Cardiac septum (tissue), 1 donor: Measurements from ENCODE around the gene SYNE2. TPM values are rescaled to one million over a fixed set of nuclear protein-coding genes. Genes with fewer than 3 reads are reported as not detected.
"Not testable (repeated sequence)": the region's sequence is repeated elsewhere in the genome, so short reads cannot be mapped to it uniquely, and the experiment has no call there.

Experiments
- DNase-seq: peaks from one replicate; pipeline ENCODE4 v3.0.0-alpha.2; 2020; ENCODE audit warnings: low spot score
- intact Hi-C: fragments of 100-400 bp; cut with DNase I; formaldehyde crosslinking; loops from one replicate; pipeline ENCODE4 v1.14.0; 2022
- total RNA-seq: library from RNA; stranded (reverse); fragmentation: NEBNext Ultra II Directional; extraction: Animal tissue kit (Norgen Biotek cat#: 25700); gene quantifications from one replicate; pipeline ENCODE4 v1.2.1, GENCODE V29; 2021
- donor health status: DM: no; HTN: no; CAD: no.

The SYNE2 gene
- total RNA-seq, 1 donor from 2014 or later = 61.4 TPM

- no peak for DNase-seq
- intact Hi-C loops = no loop called here
These were observed 139.0 kb downstream of the SYNE2 start for GRCh38 chr14:63991833-63992232.

DNA sequence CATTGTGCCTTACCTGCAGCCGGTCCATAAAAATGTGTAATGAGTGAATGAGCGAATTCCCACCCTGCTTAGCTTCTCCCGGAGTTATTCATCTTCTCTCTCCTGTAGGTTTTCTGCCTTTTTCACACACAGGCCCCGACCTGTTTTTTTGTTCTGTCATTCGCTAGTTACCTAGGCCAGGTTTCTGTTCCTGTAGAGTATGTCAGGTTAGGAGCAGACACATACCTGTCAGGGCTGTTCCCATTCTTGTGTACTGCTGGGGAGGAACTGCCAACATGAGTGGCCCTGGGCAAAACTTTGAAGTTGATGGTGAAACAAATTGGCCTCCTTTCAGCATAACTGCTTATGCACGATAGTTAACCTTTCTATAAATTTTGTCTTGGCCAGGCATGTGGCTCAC is 140.1 kb downstream of the SYNE2 start:
- no peak for DNase-seq
- intact Hi-C loops = no loop called here

DNA sequence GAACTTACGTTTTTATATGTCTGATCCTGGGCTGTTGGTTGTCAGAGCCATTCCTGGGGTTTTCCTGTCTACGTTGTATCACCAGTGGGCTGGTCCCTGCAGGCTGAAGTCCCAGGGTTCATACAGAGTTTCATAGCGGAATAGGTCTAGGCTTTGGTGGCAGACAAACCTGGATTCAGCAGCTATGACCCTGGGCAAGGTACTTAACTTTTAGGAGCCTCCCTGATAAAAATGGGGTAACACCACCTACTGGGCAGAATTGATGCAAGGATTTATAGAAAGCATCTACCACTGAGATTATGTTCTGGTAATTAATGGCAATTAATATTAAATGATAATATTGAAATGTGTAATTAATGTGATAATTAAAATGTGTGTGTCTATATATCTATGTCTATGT is 141.2 kb downstream of the SYNE2 start:
- no peak for DNase-seq

DNA sequence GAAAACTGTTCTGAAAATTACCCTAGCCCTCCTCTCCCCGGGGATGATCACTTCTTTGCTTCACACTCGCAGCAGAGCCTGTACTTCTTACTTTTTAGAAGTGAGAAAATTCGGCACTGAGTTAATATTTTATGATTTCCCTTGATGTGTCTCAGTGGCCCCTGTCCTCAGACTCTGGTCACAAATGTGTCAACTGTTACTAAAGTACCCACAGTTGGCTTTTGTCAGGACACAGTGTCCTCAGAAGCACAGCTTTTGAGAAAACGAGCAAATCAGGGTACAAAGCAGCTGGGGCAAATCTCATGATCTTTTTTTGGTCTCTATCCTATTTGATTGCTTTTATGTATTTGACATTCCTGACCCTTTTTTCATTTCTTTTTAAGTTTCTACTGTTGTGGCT is 142.5 kb downstream of the SYNE2 start:
- no peak for DNase-seq
- intact Hi-C loops = no loop called here

More for the DNA sequence above, 141.2 kb downstream of the SYNE2 start:
- intact Hi-C loops = no loop called here

- no peak for DNase-seq
- intact Hi-C loops = no loop called here
These were observed 143.2 kb downstream of the SYNE2 start for GRCh38 chr14:63996016-63996415.

- intact Hi-C loops = no loop called here
These were observed 143.9 kb downstream of the SYNE2 start for GRCh38 chr14:63996625-63997220.

GRCh38 chr14:64000749-64001148 is 147.9 kb downstream of the SYNE2 start:
- DNase-seq = no peak
- intact Hi-C loops = no loop called here

More at GRCh38 chr14:63996625-63997220, 143.9 kb downstream of the SYNE2 start:
- no peak for DNase-seq

DNA sequence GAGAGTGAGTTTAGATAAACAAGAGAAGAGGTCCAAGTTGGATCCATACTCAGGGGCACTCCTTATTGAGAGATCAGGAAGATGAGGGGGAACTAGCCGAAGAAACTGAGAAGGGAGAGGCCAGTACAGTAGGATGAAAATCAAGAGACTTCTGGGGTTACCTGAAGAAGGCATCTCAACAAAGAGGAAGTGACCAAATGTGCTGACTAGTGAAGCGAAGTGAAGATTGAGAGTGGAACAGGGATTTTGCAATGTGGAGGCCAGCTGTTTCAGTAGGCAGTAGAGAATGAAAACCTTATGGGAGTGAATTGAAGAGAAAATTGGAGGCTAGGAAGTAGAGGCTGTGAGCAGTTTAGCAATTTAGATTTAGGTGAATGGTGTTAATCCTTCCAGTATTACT is 153.0 kb downstream of the SYNE2 start:
- intact Hi-C loops = no loop called here
- no peak for DNase-seq

GRCh38 chr14:64008016-64008415 is 155.2 kb downstream of the SYNE2 start:
- no peak for DNase-seq
- intact Hi-C loops = no loop called here

GRCh38 chr14:64012003-64012402 is 159.2 kb downstream of the SYNE2 start:
- intact Hi-C loops = no loop called here
- no peak for DNase-seq

- no peak for DNase-seq
- intact Hi-C loops = no loop called here
These were observed 159.9 kb downstream of the SYNE2 start for GRCh38 chr14:64012720-64013119.

- intact Hi-C loops = no loop called here
These were observed 172.7 kb downstream of the SYNE2 start for GRCh38 chr14:64025479-64025878.

GRCh38 chr14:64026600-64026999 is 173.8 kb downstream of the SYNE2 start:
- intact Hi-C loops = no loop called here

More at GRCh38 chr14:64025479-64025878, 172.7 kb downstream of the SYNE2 start:
- DNase-seq = no peak

GRCh38 chr14:64035143-64035542 is 182.3 kb downstream of the SYNE2 start:
- intact Hi-C loops = no loop called here
- no peak for DNase-seq

More at GRCh38 chr14:64026600-64026999, 173.8 kb downstream of the SYNE2 start:
- DNase-seq = no peak

DNA sequence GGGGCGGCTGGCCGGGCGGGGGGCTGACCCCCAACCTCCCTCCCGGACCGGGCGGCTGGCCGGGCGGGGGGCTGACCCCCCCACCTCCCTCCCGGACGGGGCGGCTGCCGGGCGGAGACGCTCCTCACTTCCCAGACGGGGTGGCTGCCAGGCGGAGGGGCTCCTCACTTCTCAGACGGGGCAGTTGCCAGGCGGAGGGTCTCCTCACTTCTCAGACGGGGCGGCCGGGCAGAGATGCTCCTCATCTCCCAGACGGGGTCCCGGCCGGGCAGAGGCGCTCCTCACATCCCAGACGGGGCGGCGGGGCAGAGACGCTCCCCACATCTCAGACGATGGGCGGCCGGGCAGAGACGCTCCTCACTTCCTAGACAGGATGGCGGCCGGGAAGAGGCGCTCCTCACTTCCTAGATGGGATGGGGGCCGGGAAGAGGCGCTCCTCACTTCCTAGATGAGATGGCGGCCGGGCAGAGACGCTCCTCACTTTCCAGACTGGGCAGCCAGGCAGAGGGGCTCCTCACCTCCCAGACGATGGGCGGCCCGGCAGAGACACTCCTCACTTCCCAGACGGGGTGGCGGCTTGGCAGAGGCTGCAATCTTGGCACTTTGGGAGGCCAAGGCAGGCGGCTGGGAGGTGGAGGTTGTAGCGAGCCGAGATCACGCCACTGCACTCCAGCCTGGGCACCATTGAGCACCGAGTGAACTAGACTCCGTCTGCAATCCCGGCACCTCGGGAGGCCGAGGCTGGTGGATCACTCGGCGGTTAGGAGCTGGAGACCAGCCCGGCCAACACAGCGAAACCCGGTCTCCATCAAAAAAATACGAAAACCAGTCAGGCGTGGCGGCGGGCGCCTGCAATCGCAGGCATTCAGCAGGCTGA is 185.3 kb downstream of the SYNE2 start:
- DNase-seq, intact Hi-C loops: not testable (repeated sequence)

- no peak for DNase-seq
- intact Hi-C loops = no loop called here
These were observed 186.2 kb downstream of the SYNE2 start for GRCh38 chr14:64038841-64039542.

- DNase-seq = no peak
- intact Hi-C loops = loop anchor here (10.0 kb wide), 1 partner anchor 255 kb away; the partner anchor contains the start of gene ESR2
These were observed 187.2 kb downstream of the SYNE2 start for GRCh38 chr14:64040044-64040443.

DNA sequence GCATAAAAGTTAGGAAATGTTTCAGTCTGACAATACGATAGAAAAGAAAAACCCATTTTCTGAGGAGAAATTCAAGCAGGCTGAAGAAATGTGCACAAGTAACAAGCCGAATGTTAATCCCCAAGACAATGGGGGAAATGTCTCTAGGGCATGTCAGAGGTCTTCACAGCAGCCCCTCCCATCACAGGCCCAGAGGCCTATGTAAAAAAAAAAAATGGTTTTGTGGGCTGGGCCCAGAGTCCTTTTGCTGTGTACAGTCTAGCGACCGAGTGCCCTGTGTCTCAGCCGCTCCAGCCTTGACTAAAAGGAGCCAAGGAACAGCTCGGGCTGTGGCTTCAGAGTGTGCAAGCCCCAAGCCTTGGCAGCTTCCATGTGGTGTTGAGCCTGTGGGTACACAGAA is 190.5 kb downstream of the SYNE2 start:
- DNase-seq = not testable (repeated sequence)
- intact Hi-C loops = loop anchor here (10.0 kb wide), 1 partner anchor 252 kb away; the partner anchor contains the start of gene ESR2

GRCh38 chr14:64045091-64045490 is 192.3 kb downstream of the SYNE2 start:
- intact Hi-C loops = loop anchor here (10.0 kb wide), 1 partner anchor 250 kb away; the partner anchor contains the start of gene ESR2
- no peak for DNase-seq
